Measurements from ENCODE around the gene ZBTB7C. TPM values are rescaled to one million over a fixed set of nuclear protein-coding genes. Genes with fewer than 3 reads are reported as not detected.

The ZBTB7C gene
- total RNA-seq, 1 donor from 2014 or later: 0.61 TPM

- H3K27ac Mint-ChIP-seq (ENCODE audit: unreplicated experiment): no peak overlapping the region
- no peaks in the 10 kb centered on the region for H3K4me1 Mint-ChIP-seq
- no peak overlapping the region for H3K4me3 Mint-ChIP-seq
- no peaks in the 10 kb centered on the region for H3K36me3 Mint-ChIP-seq (ENCODE audit: low read depth)
- no peaks in the 10 kb centered on the region for H3K27me3 Mint-ChIP-seq (ENCODE audit: low read depth)
- no peak for DNase-seq (ENCODE audit: low read depth, low spot score)
- H3K9me3 Mint-ChIP-seq: peaks cover under 1% of the 10 kb centered on the region
- peak; percentile 16 for TF ChIP-seq CTCF (conservative IDR thresholded peaks at IDR 0.05)
These were observed 371.5 kb downstream of the ZBTB7C start for GRCh38 chr18:48037481-48038271.

GRCh38 chr18:48036641-48037421 lies 372.4 kb downstream of the ZBTB7C start:
- no peaks in the 10 kb centered on the region for H3K36me3 Mint-ChIP-seq (ENCODE audit: low read depth)
- H3K9me3 Mint-ChIP-seq: no peaks in the 10 kb centered on the region
- DNase-seq (ENCODE audit: low read depth, low spot score): no peak
- H3K27ac Mint-ChIP-seq (ENCODE audit: unreplicated experiment): peak overlapping the region; percentile 84
- no peaks in the 10 kb centered on the region for H3K4me1 Mint-ChIP-seq
- H3K27me3 Mint-ChIP-seq (ENCODE audit: low read depth): no peaks in the 10 kb centered on the region
- H3K4me3 Mint-ChIP-seq: no peak overlapping the region
- TF ChIP-seq CTCF (conservative IDR thresholded peaks at IDR 0.05): no peak

- H3K27me3 Mint-ChIP-seq (ENCODE audit: low read depth): no peaks in the 10 kb centered on the region
- TF ChIP-seq CTCF (conservative IDR thresholded peaks at IDR 0.05): no peak
- H3K9me3 Mint-ChIP-seq: no peaks in the 10 kb centered on the region
- no peaks in the 10 kb centered on the region for H3K36me3 Mint-ChIP-seq (ENCODE audit: low read depth)
- H3K4me3 Mint-ChIP-seq: no peak overlapping the region
- peak overlapping the region; percentile 84 for H3K27ac Mint-ChIP-seq (ENCODE audit: unreplicated experiment)
- H3K4me1 Mint-ChIP-seq: no peaks in the 10 kb centered on the region
- DNase-seq (ENCODE audit: low read depth, low spot score): no peak
These were observed 373.0 kb downstream of the ZBTB7C start for GRCh38 chr18:48036226-48036625.

- Mint-ChIP-seq H3K27me3 (ENCODE audit: low read depth) (no peaks in the 10 kb centered on the region), H3K4me1 (no peaks in the 10 kb centered on the region), H3K27ac (ENCODE audit: unreplicated experiment) (no peak overlapping the region), H3K36me3 (ENCODE audit: low read depth) (no peaks in the 10 kb centered on the region), H3K9me3 (no peaks in the 10 kb centered on the region), H3K4me3 (no peak overlapping the region)
- no peak for DNase-seq (ENCODE audit: low read depth, low spot score)
- no peak for TF ChIP-seq CTCF (conservative IDR thresholded peaks at IDR 0.05)
These were observed 373.7 kb downstream of the ZBTB7C start for GRCh38 chr18:48035556-48035860.

- no peak for TF ChIP-seq CTCF (conservative IDR thresholded peaks at IDR 0.05)
- no peaks in the 10 kb centered on the region for H3K9me3 Mint-ChIP-seq
- no peak for DNase-seq (ENCODE audit: low read depth, low spot score)
- H3K36me3 Mint-ChIP-seq (ENCODE audit: low read depth): no peaks in the 10 kb centered on the region
- no peak overlapping the region for H3K4me3 Mint-ChIP-seq
- no peak overlapping the region for H3K27ac Mint-ChIP-seq (ENCODE audit: unreplicated experiment)
- H3K27me3 Mint-ChIP-seq (ENCODE audit: low read depth): no peaks in the 10 kb centered on the region
- H3K4me1 Mint-ChIP-seq: no peaks in the 10 kb centered on the region
These were observed 374.3 kb downstream of the ZBTB7C start for GRCh38 chr18:48034651-48035555.

All from neural crest cell (in vitro differentiated cells).